ENCODE results near the gene GLRA1.

DNA sequence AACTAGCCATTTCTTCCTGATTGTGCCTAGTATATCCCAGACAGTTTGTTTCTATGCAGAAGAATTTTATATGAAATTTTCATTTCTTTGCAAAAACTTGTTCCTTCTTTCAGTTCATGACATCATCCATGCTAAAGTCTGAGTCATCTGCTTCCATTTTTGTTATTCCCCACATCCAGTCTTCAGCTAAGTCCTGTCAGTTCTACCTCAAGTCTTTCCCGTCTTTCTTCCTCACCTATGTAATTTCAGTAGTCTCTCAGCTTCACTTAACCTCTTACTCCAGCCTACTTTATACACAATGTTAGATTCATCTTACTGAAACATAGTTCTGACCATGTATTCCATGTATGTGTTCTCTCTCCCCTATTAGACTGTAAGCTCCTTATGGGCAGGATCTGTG is 113.8 kb downstream of the GLRA1 start:
- TF ChIP-seq POLR2AphosphoS5 (IDR thresholded peaks at IDR 0.05) (no peak), POLR2A (IDR thresholded peaks at IDR 0.05) (no peak)
- TF ChIP-seq, protein P1, sequence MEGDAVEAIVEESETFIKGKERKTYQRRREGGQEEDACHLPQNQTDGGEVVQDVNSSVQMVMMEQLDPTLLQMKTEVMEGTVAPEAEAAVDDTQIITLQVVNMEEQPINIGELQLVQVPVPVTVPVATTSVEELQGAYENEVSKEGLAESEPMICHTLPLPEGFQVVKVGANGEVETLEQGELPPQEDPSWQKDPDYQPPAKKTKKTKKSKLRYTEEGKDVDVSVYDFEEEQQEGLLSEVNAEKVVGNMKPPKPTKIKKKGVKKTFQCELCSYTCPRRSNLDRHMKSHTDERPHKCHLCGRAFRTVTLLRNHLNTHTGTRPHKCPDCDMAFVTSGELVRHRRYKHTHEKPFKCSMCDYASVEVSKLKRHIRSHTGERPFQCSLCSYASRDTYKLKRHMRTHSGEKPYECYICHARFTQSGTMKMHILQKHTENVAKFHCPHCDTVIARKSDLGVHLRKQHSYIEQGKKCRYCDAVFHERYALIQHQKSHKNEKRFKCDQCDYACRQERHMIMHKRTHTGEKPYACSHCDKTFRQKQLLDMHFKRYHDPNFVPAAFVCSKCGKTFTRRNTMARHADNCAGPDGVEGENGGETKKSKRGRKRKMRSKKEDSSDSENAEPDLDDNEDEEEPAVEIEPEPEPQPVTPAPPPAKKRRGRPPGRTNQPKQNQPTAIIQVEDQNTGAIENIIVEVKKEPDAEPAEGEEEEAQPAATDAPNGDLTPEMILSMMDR (IDR thresholded peaks at IDR 0.05 in 8 of 11, conservative IDR thresholded peaks at IDR 0.05 in 3 of 11): no peak
